ENCODE results near the gene DNAAF8.

The DNAAF8 gene

DNA sequence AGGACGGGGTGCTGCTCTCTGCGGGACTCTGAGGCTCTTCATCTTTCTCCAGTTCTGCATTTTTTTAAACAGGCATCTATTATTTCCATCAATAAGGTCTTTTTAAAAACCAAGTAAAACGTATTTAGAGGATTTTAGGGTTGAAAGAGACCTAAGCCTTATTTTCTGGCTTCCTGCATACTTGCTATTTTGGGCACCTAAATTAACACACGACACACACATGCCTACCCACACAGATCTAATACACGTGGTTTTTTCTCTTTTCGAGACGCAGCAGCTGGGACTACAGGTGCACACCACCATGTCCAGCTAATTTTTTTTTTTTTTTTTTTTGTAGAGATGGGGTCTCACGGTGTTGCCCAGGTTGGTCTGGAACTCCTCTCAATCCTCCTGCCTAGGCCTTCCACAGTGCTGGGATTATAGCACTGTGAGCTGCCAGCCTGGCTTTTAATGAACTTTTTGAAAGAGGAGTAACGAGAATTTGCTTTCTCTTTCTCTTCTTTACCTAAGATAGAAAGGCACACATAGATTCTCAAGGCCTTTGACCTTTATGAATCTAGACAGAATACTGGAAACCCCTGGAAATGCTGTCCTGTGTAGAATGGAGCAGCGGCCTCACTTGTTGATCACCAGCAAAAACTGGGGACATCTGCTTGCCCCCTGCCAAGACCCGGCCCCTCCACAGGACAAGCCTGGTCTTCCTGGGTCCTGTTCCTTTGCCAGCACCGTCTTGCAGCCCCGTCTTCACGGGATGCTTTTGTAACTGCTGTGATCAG is 13.8 kb downstream of the DNAAF8 start:
- TF ChIP-seq, protein P1, sequence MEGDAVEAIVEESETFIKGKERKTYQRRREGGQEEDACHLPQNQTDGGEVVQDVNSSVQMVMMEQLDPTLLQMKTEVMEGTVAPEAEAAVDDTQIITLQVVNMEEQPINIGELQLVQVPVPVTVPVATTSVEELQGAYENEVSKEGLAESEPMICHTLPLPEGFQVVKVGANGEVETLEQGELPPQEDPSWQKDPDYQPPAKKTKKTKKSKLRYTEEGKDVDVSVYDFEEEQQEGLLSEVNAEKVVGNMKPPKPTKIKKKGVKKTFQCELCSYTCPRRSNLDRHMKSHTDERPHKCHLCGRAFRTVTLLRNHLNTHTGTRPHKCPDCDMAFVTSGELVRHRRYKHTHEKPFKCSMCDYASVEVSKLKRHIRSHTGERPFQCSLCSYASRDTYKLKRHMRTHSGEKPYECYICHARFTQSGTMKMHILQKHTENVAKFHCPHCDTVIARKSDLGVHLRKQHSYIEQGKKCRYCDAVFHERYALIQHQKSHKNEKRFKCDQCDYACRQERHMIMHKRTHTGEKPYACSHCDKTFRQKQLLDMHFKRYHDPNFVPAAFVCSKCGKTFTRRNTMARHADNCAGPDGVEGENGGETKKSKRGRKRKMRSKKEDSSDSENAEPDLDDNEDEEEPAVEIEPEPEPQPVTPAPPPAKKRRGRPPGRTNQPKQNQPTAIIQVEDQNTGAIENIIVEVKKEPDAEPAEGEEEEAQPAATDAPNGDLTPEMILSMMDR (conservative IDR thresholded peaks at IDR 0.05; ENCODE audit: low read depth, low read length) = no peak
- DNase-seq (ENCODE audit: low read depth) = no peak
- no peak overlapping the region for H3K4me3 ChIP-seq (ENCODE audit: low read depth, low read length)

DNA sequence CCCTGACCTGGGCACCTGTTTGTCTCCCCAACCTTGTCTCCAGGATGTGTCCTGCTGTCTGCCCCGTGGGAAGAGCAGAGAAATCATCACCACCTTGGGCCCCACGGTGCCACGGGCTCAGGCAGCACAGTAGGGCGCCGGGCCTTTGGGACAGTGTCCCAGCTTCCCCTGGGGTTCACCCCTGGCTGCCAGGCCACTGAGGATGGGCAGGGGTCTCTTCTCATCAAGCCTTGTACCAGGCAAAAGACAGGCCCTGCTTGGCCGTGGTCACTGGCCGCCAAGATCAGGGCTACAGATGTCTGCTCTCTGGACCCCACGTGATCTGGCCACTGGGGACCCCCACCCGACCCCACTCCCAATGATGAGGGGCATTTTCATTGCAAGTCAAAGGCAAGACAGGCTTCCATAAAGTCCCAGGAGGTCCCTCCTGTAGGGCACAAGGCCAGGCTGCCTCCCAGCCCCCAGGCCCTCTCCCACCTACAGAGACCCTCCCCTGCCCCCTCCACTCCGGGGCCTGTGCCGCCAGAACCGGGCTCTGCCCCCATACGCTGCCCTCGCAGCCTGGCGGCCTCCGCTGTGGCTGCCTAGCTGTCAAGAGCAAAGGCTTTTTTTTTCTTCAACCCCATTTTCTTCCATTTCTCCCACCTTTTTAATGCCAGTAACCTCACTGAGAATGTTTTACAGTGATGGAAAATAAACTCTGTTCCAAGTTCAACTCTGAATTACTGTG is 14.5 kb downstream of the DNAAF8 start:
- no peak for DNase-seq (ENCODE audit: low read depth)
- TF ChIP-seq, protein P1 (conservative IDR thresholded peaks at IDR 0.05; ENCODE audit: low read depth, low read length) = no peak
- no peak overlapping the region for H3K4me3 ChIP-seq (ENCODE audit: low read depth, low read length)

DNA sequence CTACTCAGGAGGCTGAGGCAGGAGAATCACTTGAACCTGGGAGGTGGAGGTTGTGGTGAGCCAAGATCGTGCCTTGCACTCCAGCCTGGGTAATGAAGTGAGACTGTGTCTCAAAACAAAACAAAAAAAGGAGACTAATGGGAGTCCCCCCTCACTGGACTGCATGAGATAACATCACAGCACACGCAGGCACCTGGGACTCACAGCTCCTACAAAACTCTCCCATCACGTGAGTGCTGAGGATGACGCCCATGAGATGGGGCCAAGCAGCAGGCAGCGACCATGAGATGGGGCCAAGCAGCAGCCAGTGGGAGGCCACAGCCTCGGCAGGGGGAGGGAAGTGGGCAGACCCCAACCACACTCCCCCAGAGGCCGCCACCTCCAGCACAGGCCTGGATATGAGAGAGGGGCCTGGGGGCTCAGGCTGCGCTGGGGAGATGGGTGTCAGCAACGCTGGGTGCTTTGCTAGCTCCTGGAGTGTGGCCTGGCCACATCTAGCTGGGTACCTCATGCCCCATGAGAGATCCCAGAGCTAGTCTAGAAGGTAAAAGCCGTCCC is 15.4 kb downstream of the DNAAF8 start:
- TF ChIP-seq, protein P1 (conservative IDR thresholded peaks at IDR 0.05; ENCODE audit: low read depth, low read length) = no peak
- no peak for DNase-seq (ENCODE audit: low read depth)
- no peak overlapping the region for H3K4me3 ChIP-seq (ENCODE audit: low read depth, low read length)

DNA sequence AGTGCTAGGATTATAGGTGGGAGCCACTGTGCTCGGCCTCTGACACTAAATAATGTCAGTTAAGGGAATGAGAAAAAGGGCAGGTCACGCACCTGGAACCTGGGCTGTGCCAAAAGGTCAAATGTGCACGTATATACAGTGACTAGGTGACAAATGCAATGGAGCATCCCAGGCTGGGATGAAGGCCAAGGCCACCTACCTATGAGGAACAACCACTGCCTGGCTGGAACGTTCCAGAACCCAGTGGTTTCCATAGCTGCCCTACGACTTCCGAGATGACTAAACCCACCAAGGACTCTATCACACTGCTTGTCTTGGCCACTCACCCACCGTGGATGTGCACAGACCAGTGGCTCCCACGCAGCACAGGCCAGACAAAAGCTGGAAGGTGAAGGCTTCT is 16.6 kb downstream of the DNAAF8 start:
- H3K4me3 ChIP-seq (ENCODE audit: low read depth, low read length) = no peak overlapping the region
- TF ChIP-seq, protein P1 (conservative IDR thresholded peaks at IDR 0.05; ENCODE audit: low read depth, low read length) = no peak
- DNase-seq (ENCODE audit: low read depth) = no peak

DNA sequence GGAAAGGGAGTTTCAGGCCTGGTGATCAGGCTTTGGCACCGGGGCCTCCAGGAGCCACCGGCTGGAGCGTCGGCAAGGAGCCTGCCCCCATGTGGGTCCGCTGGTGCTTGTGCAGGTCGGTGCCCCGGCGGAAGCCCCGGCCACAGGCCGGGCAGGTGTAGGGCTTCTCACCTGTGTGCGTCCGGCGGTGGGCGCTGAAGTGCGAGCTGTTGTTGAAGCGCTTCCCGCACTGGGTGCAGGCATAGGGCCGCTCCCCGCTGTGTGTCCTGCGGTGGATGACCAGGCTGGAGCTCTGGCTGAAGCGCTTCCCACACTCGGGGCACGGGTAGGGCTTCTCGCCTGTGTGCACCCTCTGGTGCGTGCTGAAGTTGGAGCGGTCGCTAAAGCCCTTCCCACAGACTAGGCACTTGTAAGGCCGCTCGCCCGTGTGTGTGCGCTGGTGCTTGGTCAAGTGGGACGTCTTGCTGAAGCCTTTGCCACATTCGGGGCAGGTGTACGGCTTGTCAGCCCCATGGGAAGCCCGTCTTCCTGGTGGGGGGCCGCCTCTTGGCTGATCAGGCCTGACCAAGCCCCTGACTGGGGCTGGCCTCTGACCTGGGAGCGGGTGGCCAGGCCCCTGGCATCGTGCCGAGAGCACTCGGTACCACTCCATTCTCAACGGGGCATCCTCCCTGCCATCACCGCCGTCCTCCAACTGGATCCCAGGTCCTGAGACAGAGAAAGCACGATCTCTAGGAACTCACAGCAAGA is 18.2 kb downstream of the DNAAF8 start:
- no peak for DNase-seq (ENCODE audit: low read depth)
- no peak overlapping the region for H3K4me3 ChIP-seq (ENCODE audit: low read depth, low read length)
- TF ChIP-seq, protein P1 (conservative IDR thresholded peaks at IDR 0.05; ENCODE audit: low read depth, low read length) = no peak

DNA sequence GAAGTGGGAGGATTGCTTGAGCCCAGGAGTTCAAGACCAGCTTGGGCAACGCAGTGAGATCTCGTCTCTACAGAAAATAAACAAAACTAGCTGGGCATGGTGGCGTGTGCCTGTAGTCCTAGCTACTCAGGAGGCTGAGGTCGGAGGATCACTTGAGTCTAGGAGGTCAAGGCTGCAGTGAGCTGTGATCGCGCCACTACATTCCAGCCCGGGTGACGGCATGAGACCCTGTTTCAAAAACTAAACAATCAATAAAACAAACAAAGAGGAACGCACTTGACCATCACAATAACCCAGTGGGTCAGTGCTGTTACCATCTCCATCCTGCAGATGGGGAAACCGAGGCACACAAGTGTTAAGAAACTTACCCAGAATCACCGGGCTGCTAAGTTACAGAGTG is 18.9 kb downstream of the DNAAF8 start:
- DNase-seq (ENCODE audit: low read depth) = no peak
- H3K4me3 ChIP-seq (ENCODE audit: low read depth, low read length) = no peak overlapping the region
- TF ChIP-seq, protein P1 (conservative IDR thresholded peaks at IDR 0.05; ENCODE audit: low read depth, low read length) = no peak

All from choroid plexus epithelial cell (primary cell).